ENCODE data around the gene THRAP3.
"Not testable (repeated sequence)": the region's sequence is repeated elsewhere in the genome, so short reads cannot be mapped to it uniquely, and the experiment has no call there.

The THRAP3 gene

DNA sequence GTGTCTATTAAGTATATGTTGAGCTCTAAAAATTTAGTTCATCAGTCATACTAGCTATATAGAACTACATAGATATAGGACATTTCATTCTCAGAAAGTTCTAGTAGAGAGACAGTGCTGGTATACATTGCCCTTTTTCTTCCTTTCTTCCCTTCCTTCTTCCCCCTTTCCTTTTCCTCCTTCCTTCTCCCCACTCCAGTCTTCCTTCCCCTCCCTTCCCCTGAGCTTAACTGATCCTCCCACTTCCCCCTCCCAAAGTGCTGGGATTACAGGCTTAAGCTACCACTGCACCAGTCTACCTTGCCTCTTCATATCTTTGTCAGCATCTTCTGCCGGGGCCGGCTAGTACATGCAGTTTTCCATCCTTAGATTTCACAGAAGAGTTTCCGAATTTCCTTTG, 12.1 kb downstream of the THRAP3 start:
- DNase-seq, result no peak
- in situ Hi-C loops (cut with MboI; ENCODE audit: low pct_unique_long_range_greater_than_20kb, low sequenced_read_pairs), result no loop called here

DNA sequence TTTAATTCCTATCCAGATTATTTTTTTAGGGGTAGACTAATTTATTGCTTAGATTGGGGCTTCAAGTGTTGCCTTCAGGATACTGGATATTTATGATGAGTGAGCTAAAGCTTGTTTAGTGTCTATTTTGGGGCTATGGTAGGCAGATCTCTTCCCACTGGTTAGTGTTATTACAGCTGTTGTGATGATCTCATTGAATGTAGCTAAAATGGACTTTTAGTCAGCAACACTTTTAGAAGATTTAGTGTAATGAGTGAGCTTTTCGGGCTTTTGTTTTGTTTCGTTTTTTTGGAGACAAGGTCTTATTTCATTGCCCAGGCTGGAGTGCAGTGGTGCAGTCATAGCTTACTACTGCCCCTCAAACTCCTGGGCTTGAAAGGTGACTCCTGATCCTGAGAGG, 14.2 kb downstream of the THRAP3 start:
- no peak for DNase-seq
- in situ Hi-C loops (cut with MboI; ENCODE audit: low pct_unique_long_range_greater_than_20kb, low sequenced_read_pairs), result no loop called here

DNA sequence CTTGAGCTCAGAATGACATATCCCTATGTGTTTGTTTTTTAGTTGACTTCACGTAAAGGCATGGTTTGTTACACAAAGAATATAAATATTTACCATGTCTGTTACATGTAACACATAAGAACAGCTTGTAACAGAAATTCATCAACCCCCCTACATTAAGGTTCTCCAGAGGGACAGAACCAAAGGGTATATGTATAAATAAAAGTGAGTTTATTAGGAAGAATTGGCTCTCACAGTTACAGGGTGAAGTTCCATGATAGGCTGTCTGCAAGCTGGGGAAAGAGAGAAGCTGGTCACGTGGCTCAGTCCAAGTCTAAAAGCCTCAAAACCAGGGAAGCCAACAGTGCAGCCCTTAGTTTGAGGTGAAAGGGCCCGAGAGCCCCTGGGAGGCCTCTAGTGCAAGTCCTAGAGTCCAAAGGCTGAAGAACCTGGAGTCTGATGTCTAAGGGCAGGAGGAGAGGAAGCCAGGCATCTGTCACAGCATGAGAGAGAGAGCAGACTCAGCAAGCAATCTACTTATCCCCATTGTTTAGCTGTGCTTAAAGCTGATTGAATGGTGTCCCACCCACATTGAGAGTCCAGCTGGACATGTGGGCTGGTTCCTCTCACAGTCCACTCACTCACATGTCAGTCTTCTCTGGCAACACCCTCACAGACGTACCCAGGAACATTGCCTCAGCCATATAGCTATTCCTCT, 15.8 kb downstream of the THRAP3 start:
- in situ Hi-C loops (cut with MboI; ENCODE audit: low pct_unique_long_range_greater_than_20kb, low sequenced_read_pairs), result no loop called here
- no peak for DNase-seq

DNA sequence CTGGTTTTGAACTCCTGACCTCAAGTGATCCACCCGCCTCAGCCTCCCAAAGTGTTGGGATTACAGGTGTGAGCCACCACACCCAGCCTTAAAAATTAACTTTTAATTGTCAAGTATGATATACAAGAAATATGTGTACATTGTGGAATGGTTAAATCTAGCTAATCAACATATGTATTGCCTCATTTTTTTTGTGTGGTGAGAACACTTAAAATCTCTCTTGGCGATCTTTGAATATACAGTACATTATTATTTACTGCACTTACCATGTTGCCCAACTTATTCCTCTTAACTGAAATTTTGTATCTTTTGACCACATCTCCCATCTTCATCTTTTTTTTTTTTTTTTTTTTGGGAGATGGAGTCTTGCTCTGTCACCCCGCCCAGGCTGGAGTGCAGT, 23.3 kb downstream of the THRAP3 start:
- no peak for DNase-seq
- in situ Hi-C loops (cut with MboI; ENCODE audit: low pct_unique_long_range_greater_than_20kb, low sequenced_read_pairs), result no loop called here

DNA sequence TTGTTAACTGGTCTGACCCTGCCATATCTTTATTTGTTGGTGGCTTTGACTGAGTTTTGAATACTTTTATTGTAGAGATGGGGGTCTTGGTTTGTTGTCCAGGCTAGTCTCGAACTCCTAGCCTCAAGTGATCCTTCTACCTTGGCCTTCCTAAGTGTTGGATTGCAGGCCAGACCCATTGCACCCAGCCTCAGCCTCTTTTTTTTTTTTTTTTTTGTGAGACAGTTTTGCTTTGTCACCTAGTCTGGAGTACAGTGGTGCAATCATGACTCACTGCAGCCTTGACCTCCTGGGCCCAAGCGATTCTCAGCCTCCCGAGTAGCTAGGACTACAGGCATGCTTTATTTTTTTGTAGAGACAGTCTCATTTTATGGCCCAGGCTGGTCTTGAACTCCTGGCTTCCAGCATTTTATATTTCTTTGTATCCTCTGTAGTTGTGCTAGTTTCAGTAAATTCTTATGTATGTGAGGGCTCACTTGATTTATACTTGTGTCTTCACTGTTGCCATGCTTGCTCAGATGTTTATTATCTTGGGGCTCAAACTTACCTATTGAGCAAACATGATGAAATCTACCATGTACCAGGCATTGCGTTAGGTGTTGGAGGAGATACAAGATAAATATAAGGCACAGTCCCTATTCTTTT, 24.1 kb downstream of the THRAP3 start:
- peak; percentile 25 for DNase-seq

DNA sequence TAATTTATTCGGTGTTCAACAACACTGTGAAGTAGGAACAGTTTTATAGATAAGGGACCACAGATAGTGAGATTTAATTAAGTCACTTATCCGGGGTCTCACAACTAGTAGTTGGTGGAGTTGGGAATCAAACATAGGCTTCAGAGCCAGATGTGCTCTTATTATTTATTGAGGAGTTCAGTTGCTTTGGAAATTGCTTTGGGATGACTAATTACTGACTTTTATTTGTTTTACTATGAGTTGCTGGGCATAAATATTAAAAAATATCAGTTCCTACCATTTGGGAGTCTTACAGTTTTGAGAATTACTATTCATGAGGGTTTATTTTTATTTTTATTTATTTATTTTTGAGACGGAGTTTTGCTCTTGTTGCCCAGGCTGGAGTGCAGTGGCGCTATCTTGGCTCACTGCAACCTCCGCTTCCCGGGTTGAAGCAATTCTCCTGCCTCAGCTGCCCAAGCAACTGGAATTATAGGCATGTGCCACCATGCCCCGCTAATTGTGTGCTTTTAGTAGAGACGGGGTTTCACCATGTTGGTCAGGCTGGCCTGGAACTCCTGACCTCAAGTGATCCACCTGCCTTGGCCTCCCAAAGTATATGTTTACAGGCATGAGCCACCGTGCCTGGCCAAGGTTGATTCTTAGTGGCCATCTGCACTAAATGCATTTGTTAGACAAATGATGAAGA, 27.7 kb downstream of the THRAP3 start:
- in situ Hi-C loops (cut with MboI; ENCODE audit: low pct_unique_long_range_greater_than_20kb, low sequenced_read_pairs), result no loop called here
- DNase-seq, result no peak

More for the DNA sequence above, 24.1 kb downstream of the THRAP3 start:
- in situ Hi-C loops (cut with MboI; ENCODE audit: low pct_unique_long_range_greater_than_20kb, low sequenced_read_pairs), result no loop called here

DNA sequence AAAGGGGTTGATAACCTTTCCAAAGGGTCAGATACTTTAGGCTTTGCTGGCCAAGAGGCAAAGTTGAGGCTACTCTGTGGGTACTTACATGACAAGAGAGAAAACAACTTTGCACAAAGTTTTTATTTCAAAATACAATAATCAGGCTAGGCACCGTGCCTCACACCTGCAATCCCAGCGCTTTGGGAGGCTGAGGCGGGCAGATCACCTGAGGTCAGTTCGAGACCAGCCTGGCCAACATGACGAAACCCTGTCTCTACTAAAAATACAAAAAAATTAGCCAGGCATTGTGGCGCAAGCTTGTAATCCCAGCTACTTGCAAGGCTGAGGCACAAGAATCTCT, 28.2 kb downstream of the THRAP3 start:
- in situ Hi-C loops (cut with MboI; ENCODE audit: low pct_unique_long_range_greater_than_20kb, low sequenced_read_pairs); DNase-seq: not testable (repeated sequence)

DNA sequence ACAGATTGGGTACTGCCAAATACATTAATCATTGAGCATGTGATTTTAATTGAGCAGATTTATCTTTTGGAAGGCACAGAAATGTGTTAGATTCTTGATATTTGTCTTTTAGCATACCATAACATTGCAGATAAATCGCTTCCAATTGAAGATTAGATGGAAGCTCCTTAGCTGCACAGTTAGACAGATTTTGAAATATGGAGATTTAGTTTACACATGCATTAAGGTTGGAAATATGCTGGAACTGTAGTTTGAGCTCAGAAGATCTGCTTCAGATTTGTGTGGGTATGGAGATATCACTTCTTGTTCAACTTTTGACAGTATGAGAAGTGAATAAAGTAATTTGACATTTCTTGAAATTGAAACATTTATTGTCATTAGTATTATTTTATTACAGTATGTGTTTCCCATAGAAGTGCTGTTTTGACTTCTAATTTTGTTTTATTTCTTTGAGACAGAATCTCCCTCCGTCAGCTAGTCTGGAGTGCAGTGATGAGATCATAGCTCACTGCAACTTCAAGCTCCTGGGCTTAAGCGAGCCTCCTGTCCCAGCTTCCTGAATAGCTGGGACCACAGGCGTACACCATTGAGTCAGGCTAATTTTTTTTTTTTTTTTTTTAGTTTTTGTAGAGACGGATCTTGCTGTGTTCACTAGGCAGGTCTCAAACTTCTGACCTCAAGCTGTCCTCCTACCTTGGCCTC, 29.1 kb downstream of the THRAP3 start:
- in situ Hi-C loops (cut with MboI; ENCODE audit: low pct_unique_long_range_greater_than_20kb, low sequenced_read_pairs), result no loop called here
- DNase-seq, result no peak

DNA sequence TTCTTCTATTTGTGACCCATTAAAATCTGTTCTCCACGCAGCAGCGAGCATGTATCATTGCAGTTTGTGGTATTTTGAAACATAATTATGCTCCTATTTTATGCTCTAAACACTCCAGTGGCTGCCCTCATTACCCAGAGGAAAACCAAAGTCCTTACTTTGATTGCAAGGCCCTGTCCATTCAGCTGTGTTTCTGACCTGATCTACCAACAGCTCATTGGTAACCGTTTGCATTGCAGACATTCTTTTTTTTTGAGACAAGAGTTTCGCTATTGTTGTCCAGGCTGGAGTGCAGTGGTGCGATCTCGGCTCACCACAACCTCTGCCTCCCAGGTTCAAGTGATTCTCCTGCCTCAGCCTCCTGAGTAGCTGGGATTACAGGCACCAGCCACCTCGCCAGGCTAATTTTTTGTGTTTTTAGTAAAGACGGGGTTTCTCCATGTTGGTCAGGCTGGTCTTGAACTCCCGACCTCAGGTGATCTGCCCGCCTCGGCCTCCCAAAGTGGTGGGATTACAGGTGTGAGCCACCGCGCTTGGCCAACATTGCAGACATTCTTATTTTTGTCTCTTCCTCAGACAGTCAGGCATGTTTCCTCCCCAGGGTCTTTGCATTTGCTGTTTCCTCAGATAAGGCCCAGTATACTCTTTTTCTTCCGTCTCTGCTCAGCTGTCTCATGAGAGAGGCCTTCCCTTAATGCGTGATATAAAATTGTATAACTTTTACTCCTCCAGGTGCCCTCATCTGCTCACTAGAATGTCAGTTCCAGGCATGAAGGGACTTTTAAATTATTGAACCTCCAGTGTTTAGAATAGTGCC, 32.5 kb downstream of the THRAP3 start:
- in situ Hi-C loops (cut with MboI; ENCODE audit: low pct_unique_long_range_greater_than_20kb, low sequenced_read_pairs), result no loop called here
- DNase-seq, result no peak

DNA sequence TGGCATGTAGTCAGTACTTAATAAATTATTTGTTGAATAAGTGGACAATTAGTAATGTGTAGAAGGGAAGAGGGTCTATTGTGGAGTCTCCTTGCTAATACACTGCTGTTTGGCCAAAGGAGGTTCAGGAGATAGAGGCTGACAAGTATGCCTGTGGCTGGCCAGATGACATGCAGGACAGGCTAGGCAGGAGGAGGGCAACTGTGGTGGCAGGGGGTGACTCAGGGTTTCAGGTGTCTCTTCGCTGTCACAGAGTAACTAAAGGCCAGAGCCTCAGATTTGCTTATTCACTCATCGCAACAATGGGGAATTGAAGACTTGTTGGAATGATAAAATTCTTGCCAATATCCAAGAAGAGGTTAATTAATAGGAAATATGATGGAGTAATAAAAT, 33.1 kb downstream of the THRAP3 start:
- no peak for DNase-seq
- in situ Hi-C loops (cut with MboI; ENCODE audit: low pct_unique_long_range_greater_than_20kb, low sequenced_read_pairs), result no loop called here

DNA sequence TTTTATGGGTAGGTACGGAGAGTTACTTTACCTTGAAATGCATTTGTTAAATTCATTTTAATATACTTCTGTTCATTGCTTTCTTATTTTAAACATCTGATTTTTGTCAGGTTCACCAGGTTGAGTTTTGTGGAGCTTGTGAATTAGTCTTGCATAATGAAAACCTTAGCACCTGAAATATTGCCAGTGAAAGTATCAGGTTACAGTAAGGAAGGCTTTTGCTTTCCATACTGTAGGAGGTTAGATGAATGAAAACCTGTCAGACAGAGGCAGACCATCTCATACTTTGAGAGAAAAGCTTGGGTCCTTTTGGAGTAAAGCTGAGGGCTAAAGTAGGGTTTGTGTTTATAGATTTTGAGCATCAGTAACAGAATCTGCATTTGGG, 34.7 kb downstream of the THRAP3 start:
- in situ Hi-C loops (cut with MboI; ENCODE audit: low pct_unique_long_range_greater_than_20kb, low sequenced_read_pairs), result no loop called here
- DNase-seq, result no peak

DNA sequence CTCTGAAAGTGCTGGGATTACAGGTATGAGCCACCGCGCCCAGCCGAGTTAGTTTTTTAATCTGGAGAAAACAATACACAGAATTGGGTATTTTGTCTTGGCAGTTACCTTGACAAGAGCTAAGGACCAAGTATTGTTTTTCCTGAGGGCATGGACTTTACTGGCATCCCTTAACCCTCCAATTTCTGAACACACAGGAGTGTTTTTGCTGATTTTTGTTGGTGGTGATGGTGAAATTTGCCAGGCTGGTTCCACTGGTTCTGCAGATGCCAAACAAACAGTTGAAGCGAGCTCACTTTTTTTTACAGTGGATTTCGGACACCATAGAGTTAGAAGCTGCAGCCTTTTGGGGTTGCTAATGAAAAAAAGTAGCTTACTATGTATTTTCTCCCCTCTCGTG, 44.7 kb downstream of the THRAP3 start:
- in situ Hi-C loops (cut with MboI; ENCODE audit: low pct_unique_long_range_greater_than_20kb, low sequenced_read_pairs), result no loop called here
- no peak for DNase-seq

DNA sequence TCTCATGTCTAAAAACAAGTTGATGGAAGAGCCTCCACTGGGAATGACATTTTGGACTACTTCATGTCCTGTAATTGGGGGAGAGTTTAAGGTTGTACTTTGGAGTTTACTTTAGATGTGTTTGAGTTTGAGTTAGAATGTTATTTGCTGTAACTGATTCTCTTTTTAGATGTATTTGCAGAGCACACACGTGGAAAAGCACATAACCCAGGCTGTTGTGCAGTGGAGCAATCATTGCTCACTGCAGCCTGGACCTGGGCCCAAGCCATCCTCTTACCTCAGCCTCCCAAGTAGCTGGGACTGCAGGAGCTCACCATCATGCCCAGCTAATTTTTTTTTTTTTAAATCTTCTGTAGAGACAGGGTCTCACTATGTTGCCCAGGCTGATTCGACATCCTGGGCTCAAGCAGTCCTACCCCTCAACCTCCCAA, 45.2 kb downstream of the THRAP3 start:
- DNase-seq, result no peak
- in situ Hi-C loops (cut with MboI; ENCODE audit: low pct_unique_long_range_greater_than_20kb, low sequenced_read_pairs), result no loop called here

DNA sequence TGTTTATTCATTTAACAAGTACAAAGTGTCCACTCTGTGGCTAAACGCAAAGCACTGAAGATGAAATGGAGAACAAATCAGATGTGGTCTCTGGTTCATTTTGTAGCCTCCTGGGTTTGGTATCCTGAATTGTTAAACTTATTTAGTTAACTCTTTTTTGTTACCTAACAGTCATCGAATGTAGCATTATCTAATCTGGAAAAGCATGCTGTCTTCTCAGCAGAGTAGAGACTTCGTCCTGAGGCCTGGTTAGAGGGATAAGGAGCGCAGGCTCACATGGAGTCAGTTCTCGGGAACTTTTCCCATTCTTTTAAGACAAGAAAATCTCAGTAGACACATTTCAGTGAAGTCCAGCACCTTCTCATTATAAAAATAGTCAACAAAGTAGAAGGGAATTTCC, 48.8 kb downstream of the THRAP3 start:
- DNase-seq, result no peak
- in situ Hi-C loops (cut with MboI; ENCODE audit: low pct_unique_long_range_greater_than_20kb, low sequenced_read_pairs), result no loop called here

DNA sequence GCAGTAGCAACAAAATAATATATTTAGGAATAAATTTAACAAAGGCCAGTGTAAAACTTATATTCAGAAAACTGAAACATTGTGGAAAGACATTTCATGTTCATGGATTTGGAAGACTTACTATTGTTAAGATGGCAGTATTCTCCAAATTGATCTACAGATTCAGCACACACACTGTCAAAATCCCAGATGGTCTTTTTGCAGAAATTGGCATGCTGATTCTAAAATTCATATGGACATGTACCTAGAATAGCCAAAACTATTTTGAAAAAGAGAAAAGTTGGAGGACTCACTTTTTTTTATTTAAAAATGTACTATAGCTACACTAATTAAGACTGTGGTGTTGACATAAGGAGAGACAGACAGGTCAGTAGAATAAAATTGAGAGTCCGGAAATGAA, 50.0 kb downstream of the THRAP3 start:
- in situ Hi-C loops (cut with MboI; ENCODE audit: low pct_unique_long_range_greater_than_20kb, low sequenced_read_pairs), result no loop called here
- DNase-seq, result no peak

DNA sequence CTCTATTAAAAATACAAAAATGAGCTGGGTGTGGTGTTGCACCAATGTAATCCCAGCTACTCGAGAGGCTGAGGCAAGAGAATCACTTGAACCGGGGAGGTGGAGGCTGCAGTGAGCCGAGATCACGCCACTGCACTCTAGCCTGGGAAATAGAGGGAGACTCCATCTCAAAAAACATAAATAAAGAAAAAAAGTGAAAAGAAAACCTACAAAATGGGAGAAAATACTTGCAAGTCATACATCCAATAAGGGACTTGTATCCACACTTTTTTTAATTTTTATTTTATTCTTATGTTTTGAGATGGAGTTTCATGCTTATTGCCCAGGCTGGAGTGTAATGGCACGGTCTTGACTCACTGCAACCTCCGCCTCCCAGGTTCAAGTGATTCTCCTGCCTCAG, 52.4 kb downstream of the THRAP3 start:
- in situ Hi-C loops (cut with MboI; ENCODE audit: low pct_unique_long_range_greater_than_20kb, low sequenced_read_pairs), result no loop called here
- DNase-seq, result no peak

DNA sequence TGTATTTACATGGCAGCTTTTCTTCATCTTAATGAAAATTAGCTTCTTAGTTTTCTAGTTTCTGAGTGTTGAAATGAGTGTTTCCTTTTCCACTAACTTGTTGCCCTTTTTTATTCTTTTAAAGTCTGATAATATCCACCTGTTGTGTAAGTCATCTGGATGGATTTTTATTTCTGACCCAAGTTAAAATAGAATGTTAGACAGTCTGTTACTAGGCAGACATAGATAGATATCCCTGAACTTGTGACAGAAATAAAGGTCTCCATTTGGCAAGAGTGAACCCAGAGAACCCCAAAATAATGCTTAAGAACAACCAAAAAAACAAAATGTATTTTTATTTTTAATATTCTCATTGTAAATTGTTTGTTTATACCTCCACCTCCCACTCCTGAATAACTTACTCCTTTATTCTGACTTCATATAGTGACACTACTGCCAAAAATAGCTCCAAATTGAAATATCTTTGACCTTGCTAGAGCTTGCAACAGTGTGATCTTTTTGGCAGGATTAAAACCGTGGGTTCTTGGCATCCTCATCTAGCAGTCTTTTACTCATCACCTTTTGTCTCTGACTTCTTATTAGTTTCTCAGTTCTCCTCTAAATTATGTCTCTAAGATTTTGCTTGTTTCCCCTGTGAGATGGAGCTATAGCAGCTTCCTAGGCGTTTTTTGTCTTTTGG, 55.0 kb downstream of the THRAP3 start:
- in situ Hi-C loops (cut with MboI; ENCODE audit: low pct_unique_long_range_greater_than_20kb, low sequenced_read_pairs), result no loop called here

DNA sequence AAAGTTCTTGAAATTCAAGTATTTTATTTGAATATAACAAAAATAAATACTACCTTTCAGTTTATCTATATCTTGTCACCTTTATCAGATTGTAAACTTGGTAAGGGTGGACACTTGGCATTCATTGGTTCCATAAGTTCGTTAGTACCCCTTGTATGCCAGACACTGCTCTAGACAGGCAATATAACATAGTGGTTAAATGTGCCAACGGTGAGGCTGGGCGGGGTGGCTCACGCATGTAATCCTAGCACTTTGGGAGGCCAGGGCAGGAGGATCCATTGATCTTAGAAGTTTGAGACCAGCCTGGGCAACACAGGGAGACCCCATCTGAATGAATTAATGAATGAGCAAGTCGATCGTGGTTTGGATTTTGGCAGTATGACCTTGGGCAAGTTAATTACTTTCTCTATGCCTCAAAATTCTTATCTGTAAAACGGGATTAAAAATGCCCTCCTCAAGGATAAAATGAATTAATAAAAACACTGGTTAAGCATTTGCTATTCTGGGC, 55.6 kb downstream of the THRAP3 start:
- in situ Hi-C loops (cut with MboI; ENCODE audit: low pct_unique_long_range_greater_than_20kb, low sequenced_read_pairs), result no loop called here
- no peak for DNase-seq

More for the DNA sequence above, 55.0 kb downstream of the THRAP3 start:
- no peak for DNase-seq

DNA sequence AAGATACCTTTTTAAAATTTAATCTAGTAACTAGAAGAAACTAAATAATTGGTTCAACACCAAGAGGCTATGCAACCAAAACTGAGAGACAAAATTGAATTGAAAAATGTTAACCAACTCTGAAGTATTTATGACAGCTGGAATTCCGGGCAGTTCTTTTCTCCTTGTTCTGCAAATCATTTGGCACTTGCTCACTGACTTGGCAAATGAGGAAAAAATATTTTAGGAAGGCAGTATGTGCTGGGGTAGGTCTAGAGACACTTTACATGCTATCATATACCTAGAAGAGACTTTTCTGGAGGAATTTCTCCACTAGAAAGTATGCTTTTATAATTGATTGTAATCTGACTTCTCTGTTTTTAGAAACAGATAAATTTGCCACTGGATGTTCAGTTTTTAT, 59.8 kb downstream of the THRAP3 start:
- no peak for DNase-seq
- in situ Hi-C loops (cut with MboI; ENCODE audit: low pct_unique_long_range_greater_than_20kb, low sequenced_read_pairs), result no loop called here
